ENCODE results near the gene POLR2E. TPM values are rescaled to one million over a fixed set of nuclear protein-coding genes. Genes with fewer than 3 reads are reported as not detected.
A peak's percentile ranks its signal among the peaks of the same experiment; 100 is the strongest.

Gene POLR2E
- total and polyA plus RNA-seq, 2 donors (not counting 1 experiment from before 2014, with no cell fraction given): 103 to 121 TPM

DNA sequence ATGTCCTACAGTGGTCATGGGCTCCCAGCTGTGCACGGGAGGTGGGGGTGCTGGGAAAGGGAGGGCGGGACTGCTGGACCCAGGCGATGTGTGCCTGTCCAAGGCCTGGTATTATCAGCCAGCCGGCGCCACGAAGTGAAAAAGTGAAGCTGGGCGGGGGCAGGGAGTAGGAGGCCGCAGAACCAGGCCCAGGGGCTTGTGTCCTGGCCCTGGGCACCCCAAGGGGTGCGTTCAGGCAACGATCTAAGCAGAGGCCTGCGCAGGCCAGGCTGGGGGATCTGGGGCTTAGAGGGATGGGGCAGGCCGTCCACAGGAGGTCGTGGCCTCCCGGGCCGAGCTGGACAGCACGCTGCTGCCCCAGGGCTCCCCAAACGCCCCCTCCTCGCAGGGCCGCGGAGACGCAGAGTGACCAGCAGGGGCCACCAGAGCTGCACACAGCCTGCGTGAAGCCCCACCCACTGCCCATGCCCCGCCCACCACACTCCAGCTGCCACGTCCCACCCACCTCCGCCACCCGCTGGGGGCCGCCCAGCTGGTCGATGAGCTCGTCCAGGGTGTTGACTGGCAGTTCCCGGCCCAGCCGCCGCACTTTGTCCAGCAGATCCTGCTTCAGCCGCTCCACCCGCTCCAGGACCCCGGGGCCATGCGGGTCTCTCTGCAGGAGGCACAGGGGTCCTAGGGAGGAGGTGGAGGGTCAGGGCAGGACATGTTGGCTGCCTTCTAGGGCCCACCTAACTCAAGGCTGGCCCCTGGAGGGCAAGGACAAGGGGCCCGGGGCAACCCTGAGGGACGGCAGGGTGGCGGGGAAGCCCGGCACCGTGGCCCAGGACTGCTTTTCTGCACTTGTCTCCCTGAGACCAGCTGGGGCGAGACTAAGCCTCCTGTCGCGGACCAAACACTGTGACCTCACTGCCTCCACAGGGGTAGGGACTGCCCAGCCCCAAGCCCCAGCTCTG lies 18.1 kb upstream of the POLR2E start:
- peaks cover 5% of the 10 kb centered on the region for H3K4me1 Mint-ChIP-seq
- ChIA-PET CTCF (interaction anchor here (0.6 to 3.9 kb wide), 33 partner anchors 9 to 192 kb away, joined by 3 to 62 read pairs (median 5); partner anchors contain the start of genes ATP5F1D, CBARP, CIRBP and GPX4), POLR2A (interaction anchor here (0.5 to 1.5 kb wide), 5 partner anchors 9 to 108 kb away, joined by 3 to 10 read pairs (median 6); partner anchors contain the start of gene GPX4)
- peaks cover 6 to 12% of the 10 kb centered on the region in 2 donors for H3K4me1 ChIP-seq (ENCODE audit: control insufficient read depth in 2 of 2, insufficient read depth in 2 of 2, low read length in 2 of 2)
- H4K20me1 ChIP-seq (ENCODE audit: control insufficient read depth, insufficient read depth, low read length, poor library complexity, severe bottlenecking): peaks cover 32% of the 10 kb centered on the region
- intact Hi-C loops (cut with micrococcal nuclease): loop anchor here (1.0 to 5.0 kb wide), 3 partner anchors 19 to 127 kb away; no protein-coding TSS in a partner anchor
- H3K27ac ChIP-seq (ENCODE audit: low read length in 2 of 2): no peak overlapping the region
- H3K79me2 ChIP-seq (ENCODE audit: control insufficient read depth, insufficient read depth, low read length): peaks cover 19% of the 10 kb centered on the region
- H3K27me3 ChIP-seq (replicated peaks in 1 of 4; ENCODE audit: control extremely low read depth in 1 of 4, control insufficient read depth in 3 of 4, insufficient read depth in 4 of 4, low read length in 3 of 4): no peaks in the 10 kb centered on the region
- no peaks in the 10 kb centered on the region for H3K9me3 Mint-ChIP-seq (ENCODE audit: insufficient read depth)
- DNase-seq: peak; percentile 90
- no peak overlapping the region for H2AFZ ChIP-seq (ENCODE audit: insufficient read depth, low read depth, low read length, poor library complexity, severe bottlenecking)
- ATAC-seq (ENCODE audit: low read depth): peak; percentile 98
- TF ChIP-seq EZH2 (IDR thresholded peaks at IDR 0.05; ENCODE audit: borderline replicate concordance, insufficient read depth, low read depth, low read length, poor library complexity, severe bottlenecking): no peak
- TF ChIP-seq, protein P1, sequence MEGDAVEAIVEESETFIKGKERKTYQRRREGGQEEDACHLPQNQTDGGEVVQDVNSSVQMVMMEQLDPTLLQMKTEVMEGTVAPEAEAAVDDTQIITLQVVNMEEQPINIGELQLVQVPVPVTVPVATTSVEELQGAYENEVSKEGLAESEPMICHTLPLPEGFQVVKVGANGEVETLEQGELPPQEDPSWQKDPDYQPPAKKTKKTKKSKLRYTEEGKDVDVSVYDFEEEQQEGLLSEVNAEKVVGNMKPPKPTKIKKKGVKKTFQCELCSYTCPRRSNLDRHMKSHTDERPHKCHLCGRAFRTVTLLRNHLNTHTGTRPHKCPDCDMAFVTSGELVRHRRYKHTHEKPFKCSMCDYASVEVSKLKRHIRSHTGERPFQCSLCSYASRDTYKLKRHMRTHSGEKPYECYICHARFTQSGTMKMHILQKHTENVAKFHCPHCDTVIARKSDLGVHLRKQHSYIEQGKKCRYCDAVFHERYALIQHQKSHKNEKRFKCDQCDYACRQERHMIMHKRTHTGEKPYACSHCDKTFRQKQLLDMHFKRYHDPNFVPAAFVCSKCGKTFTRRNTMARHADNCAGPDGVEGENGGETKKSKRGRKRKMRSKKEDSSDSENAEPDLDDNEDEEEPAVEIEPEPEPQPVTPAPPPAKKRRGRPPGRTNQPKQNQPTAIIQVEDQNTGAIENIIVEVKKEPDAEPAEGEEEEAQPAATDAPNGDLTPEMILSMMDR (IDR thresholded peaks at IDR 0.05): peak; percentile 92
- H3K4me2 ChIP-seq (replicated peaks; ENCODE audit: low read depth, low read length, poor library complexity, severe bottlenecking): peak overlapping the region; percentile 66
- no peak overlapping the region for H3K4me3 ChIP-seq (ENCODE audit: control extremely low read depth in 1 of 5, extremely low read depth in 1 of 5, insufficient read depth in 1 of 5, low read depth in 2 of 5, low read length in 4 of 5)
- no peaks in the 10 kb centered on the region for H3K9me3 ChIP-seq (ENCODE audit: control extremely low read depth in 1 of 3, control insufficient read depth in 2 of 3, insufficient read depth in 1 of 3, low read length in 2 of 3)
- 41% methylated on average over 44 of the region's 44 CpGs for WGBS (ENCODE audit: insufficient coverage)
- H3K36me3 ChIP-seq (replicated peaks in 1 of 2; ENCODE audit: control extremely low read depth in 1 of 2, control insufficient read depth in 1 of 2, extremely low read depth in 1 of 2, insufficient read depth in 2 of 2, low read length in 1 of 2): peaks cover 0 to 53% of the 10 kb centered on the region in 2 experiments
- peak overlapping the region; percentile 53 for H3K27ac Mint-ChIP-seq
- no peak overlapping the region for H3K4me3 Mint-ChIP-seq
- no peaks in the 10 kb centered on the region for H3K27me3 Mint-ChIP-seq
- H3K9ac ChIP-seq (ENCODE audit: low read length): no peak overlapping the region

All from B cell (primary cell).